Cardiac septum (tissue), 1 donor: ENCODE measurements around the gene PIGA. TPM values are rescaled to one million over a fixed set of nuclear protein-coding genes. Genes with fewer than 3 reads are reported as not detected.

ENCODE experiments used
- DNase-seq: peaks from one replicate; pipeline ENCODE4 v3.0.0-alpha.2; 2020; ENCODE audit warnings: low spot score
- intact Hi-C: fragments of 100-400 bp; cut with DNase I; formaldehyde crosslinking; loops from one replicate; pipeline ENCODE4 v1.14.0; 2022
- long read RNA-seq: library from polyadenylated mRNA; unstranded; transcript quantifications from one replicate; pipeline ENCODE4 v2.0.0, GENCODE V29; 2021
- total RNA-seq: library from RNA; stranded (reverse); fragmentation: NEBNext Ultra II Directional; extraction: Animal tissue kit (Norgen Biotek cat#: 25700); gene quantifications from one replicate; pipeline ENCODE4 v1.2.1, GENCODE V29; 2021
- donor health status: DM: no; HTN: no; CAD: no.

The PIGA gene, protein sequence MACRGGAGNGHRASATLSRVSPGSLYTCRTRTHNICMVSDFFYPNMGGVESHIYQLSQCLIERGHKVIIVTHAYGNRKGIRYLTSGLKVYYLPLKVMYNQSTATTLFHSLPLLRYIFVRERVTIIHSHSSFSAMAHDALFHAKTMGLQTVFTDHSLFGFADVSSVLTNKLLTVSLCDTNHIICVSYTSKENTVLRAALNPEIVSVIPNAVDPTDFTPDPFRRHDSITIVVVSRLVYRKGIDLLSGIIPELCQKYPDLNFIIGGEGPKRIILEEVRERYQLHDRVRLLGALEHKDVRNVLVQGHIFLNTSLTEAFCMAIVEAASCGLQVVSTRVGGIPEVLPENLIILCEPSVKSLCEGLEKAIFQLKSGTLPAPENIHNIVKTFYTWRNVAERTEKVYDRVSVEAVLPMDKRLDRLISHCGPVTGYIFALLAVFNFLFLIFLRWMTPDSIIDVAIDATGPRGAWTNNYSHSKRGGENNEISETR
- total RNA-seq: 6.8 TPM
- long read RNA-seq, partial matches to known transcripts: 1 of 4 reads
- long read RNA-seq, other reads (novel, unspliced or antisense): 0 of 4 reads

DNA sequence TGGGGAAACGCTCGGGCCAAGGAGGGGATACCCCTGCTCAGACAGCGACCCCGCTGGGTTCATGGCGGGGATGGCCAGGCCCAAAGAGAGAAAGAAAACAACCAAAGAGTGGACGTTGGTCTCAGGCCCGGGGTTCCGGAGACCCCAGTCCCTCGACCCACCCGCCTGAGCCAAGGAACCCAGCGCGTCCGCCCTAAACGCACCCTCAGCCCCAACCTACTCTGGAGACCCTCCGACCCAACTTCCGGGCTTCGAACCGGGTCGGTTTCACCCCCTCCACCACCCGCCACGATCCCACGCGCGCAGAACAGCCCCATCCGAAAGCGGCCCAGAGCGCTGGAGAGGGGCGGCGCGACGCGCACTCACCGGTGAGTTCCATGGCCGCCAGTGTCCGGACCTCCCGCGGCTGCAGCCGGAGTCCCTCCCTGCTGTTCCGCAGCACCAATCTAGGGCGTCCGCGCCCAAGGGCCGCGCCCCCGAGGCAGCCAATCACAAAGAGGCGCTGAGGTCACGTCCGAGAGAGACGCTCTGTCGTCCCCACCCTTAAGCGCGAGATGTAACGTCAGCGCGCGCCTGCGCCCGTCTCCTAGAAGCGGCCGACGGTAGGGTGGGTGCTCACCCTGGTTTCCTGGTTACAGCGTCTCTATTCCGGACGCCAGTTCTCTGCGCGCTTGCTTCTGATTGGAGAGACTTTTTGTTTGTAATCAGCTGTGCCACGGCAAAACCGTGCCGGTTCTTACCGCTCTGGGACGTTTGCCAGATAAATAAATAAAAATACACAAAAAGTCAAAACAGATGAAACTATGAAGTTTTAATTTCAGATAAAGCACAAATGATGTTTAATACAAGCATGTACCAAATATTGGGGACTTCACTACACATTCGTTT lies at the start of gene PIGA:
Gene PIGA, minus strand, starts transcription at position 389 of the 888 bp plus-strand sequence. CDS start 3,593 bp downstream, outside the sequence.
- intact Hi-C loops: loop anchor here (5.0 kb wide), 1 partner anchor 33 kb away; no protein-coding TSS in a partner anchor
- peak; percentile 97 for DNase-seq

DNA sequence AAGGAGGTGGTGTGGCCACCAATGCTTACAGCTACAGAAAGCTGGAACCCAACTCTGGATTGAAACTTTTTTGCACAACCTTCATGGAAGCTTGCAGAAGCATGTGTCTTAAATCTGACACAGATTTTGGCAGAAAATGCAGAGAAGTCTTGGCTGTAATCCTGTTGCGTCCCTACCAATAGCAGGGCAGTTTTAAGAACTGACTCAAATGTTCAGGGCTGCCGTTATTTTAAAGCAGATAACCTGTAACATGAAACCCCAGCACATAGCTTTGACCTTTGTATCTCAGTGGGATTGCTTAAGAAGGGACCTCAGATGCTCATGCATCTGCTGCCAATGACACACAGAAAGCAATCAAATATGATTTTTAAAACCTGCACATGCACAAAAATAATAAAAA lies 49.0 kb upstream of the PIGA start, which contains the start of gene VEGFD:
Gene VEGFD, minus strand, starts transcription at position 110 of the 400 bp plus-strand sequence. CDS start 467 bp downstream, outside the sequence.
- no peak for DNase-seq
- intact Hi-C loops: no loop called here

DNA sequence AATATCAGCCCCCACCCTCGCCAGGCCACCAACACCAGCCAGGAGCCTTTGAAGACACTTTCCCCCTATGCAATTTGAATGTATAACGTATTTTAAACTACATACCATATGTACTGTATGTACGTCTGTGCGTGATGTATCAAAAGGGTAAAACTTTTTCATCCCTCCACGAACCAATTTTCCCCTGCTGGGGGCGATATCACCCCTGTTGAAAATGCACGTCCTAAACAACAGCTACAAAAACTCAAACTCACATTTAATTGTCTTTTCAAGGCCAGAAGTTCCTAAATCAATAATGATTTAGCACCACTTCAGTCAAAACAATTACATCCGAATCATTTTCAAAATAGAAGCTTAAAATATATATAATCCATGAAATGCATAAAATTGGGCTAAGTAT lies 47.5 kb upstream of the PIGA start:
- intact Hi-C loops: no loop called here

DNA sequence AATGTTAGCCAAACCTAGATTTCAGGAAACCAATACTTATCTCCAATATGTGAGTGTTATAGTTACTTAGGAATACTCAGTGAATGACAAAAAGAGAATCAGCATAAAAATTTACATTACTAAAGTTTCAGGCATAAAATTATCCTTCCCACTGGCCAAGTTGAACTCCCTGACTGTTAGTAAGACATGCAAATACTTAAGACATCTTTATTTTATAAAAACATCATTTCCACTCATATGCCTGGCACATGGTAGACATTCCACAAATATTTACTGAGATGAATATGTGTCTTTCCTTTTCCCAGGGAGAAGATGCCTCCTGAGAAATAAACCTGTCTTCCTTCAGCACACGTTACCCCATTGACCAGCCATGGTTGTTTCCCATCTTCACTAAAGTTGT lies 41.6 kb upstream of the PIGA start:
- DNase-seq: no peak
- intact Hi-C loops: no loop called here

More for the DNA sequence above, 47.5 kb upstream of the PIGA start:
- DNase-seq: no peak

DNA sequence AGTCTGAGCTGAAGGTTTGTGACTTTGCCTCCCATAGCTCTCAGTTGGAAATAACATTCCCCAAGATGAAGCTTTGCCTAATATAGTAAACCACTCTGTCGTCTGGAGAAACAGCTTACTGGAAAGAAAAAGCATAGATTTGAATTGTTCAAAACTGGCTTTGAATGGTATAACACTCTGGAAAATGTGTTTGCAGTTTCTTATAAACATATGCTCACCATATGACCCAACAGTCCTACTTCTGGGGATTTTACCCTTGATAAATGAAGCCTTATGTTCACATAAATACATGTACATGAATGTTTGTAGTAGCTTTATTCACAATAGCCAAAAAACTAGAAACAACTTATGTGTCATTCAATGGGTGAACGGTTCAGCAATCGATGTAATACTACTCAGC lies 38.7 kb upstream of the PIGA start:
- DNase-seq: no peak
- intact Hi-C loops: no loop called here

DNA sequence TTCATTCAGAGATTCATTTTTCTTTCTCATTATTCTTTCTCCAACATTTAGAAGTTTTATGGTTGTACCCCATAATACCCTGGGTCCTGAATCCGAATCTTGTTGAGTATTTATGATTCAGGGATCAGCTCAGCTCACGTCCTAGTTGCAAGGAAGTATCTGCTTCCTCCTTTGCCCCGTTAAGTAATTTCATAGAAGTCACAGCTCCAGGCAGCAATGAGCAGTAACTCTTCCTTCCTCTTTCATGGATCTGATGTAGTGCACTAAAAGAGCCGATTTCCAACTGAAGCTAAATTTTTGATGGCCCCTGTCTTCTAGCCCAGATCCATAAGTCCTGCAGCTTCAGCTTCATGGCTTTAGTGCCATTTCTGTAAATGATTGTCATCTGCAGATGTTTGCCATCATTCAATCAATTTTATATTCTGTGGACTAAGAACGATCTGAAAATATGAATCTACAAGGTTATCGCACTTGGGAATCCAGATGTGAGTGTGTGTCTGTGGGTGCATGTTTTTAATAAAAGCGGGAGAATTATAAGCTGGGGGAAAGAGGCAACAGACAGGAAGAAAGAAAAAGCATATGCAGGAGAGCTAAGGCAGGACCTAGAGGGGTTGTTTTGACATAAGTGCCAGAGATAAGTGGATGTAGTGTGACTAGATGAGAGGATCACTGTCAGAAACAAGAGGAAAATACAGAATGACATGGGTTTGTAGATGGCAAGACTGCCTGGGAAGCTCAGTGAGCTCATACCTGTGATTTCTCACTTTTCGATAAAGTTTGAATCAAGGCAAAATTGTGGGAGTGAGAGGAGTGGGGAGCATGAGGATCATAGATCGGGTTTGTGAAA lies 31.4 kb upstream of the PIGA start:
- intact Hi-C loops: no loop called here
- no peak for DNase-seq

DNA sequence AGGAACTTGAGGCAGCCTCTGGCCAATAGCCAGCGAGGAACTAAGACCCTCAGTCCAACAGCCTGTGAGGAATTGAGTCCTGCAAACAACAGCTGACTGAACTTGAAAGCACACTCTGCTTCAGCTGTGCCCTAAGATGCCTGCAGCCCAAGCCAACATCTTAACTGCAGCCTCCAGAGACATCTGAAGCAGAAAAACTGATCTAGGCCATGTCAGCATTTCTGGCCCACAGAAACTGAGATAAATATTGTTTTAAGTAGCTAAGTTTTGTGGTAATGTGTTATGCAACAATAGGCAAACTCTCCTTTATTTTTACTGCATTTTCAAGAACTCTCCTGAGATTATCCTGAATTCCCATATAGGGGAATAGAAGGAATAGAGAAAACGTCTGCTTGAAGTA lies 24.4 kb upstream of the PIGA start:
- intact Hi-C loops: no loop called here
- no peak for DNase-seq

DNA sequence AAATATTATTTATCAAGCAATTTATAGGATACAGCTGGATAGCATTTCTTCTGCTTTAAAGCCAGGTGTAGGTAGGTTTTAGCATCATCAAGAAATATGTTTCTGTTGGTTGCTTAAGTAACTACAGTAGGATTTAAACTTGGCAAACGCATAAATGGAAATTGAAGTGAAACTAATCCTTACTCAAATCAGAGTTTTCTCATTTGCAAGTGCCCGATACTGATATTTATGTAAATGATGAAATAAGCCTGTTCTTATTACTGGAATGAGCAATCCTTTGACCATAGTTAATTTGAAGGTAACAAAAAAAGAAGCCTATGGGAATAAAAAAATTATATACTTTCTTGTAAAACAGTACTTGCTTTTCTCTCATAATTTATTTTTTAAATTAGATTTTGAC lies 23.2 kb upstream of the PIGA start:
- intact Hi-C loops: no loop called here
- no peak for DNase-seq

DNA sequence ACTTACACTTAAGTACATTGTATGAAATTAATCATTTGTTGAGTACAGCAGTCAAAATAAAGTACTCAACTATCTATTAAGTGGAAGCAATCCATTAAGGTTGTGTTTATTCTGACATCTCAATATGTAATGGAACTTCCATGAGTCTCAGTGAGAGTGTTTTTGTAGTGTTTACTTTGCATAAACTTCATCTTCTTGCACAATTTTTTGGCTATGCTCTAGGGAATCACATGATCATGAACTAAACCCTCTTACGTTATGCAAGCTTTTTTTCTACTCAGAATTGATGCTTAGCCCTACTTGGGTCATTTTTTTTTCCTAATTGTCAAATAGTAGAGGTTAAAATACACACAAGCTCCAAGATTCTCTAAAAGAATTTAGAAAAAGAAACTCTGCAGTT lies 21.1 kb upstream of the PIGA start:
- intact Hi-C loops: no loop called here
- no peak for DNase-seq

DNA sequence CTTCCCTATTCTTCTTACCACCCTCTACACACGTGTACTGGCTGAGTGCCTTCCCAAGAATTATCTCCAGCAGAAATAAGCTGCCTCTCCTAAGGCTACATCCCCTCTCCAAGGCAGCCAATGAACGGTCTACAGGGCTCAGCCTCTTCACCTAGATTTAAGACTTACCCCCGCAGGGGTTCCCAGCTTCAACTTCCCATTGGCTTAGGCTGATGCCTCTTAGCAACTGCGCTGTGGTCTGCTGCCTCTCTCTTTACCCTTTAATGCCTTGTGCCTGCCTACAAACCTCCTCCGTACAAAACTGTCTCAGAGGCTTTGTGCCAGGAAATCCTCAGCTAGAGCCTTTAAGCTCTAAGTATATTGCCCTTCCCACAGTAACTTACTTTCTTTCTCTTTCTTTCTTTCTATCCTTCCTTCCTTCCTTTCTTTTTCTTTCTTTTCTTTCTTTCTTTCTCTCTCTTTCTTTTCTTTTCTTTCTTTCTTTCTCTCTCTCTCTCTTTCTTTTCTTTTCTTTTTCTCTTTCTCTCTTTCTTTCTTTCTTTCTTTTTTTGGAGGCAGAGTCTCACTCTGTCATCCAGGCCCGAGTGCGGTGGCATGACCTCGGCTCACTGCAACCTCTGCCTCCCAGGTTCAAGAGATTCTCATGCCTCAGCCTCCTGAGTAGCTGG lies 15.1 kb upstream of the PIGA start:
- no peak for DNase-seq
- intact Hi-C loops: loop anchor here (2.0 kb wide), 1 partner anchor 118 kb away; no protein-coding TSS in a partner anchor

DNA sequence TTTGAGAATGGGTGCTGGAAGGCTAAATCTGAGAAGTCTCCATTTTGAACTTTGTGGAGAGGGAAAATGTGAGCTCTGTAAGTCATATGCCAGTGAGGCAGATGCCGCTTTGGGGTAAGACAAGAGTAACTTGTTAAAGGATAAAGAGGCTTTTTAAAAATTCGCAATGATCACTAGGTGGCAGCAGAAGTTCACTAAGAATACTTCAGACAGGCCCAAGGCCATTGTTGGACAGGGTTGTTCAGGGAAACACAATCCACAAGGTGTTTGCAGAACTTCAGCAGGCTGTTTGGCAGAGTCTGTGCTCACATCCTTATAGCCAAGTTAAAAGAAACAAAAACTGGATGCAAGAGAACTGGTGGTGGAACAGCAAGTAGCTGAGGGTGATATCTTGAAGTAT lies 13.7 kb upstream of the PIGA start:
- intact Hi-C loops: loop anchor here (10.0 kb wide), 1 partner anchor 216 kb away; no protein-coding TSS in a partner anchor
- DNase-seq: no peak

DNA sequence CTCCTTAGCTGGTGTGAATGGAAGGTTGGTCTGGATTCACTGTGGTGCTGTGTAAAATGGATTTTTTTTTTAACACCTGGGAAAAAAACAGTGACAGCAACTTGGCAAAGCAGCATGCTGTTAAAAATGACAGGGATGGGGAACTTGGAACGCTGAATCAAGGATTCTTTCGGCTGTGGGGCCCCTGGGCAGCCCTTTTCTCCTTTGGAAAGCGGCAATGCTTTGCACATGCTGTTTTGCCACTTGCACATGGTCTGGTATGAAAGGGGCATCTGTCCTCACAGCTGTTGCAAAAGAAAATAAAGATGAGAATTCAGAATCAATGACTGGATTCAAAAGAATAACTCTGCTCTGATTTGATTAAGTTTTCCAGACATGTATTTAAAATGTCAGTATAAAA lies 10.7 kb upstream of the PIGA start:
- intact Hi-C loops: loop anchor here (10.0 kb wide), 1 partner anchor 219 kb away; no protein-coding TSS in a partner anchor

DNA sequence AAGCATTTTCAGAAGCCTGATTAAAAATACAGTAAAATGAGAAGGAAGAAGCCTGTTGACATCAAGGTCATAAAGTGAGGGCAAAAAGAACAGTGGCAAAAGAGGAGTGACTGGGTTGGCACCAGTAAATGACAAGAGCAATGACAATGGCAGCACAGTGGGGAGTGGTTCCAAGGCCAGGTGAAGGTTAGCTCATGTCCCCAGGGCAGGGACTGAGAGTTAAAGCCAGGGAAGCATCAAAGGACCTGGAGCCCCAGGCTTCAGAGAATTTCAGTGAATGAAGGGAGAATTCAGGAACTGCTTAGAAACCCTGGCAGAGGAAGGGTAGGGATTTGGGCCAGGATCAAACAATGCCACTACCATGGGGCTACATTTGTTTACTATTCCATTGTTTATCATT lies 8.8 kb upstream of the PIGA start:
- intact Hi-C loops: loop anchor here (10.0 kb wide), 1 partner anchor 221 kb away; no protein-coding TSS in a partner anchor
- DNase-seq: no peak

More for the DNA sequence above, 10.7 kb upstream of the PIGA start:
- DNase-seq: no peak

DNA sequence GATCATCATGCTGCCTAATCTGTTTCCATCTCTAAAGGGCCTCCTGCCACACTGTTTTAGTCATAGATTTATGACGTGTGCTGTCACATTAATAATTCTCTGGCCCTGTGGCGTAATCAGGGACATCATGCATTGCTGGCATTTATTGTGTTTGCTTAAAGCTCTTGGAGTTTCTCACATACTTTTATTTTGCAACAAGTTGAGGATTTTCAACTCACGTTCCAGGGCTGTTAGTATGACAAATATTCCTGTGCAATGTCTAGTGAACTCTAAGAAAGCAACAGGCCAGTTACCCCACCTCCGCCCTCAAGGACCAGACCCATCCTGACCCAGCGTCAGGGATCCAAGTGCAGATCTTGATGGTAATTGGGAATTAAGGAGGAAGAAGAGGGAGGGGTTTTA lies 7.8 kb upstream of the PIGA start:
- DNase-seq: no peak
- intact Hi-C loops: loop anchor here (10.0 kb wide), 1 partner anchor 222 kb away; no protein-coding TSS in a partner anchor

DNA sequence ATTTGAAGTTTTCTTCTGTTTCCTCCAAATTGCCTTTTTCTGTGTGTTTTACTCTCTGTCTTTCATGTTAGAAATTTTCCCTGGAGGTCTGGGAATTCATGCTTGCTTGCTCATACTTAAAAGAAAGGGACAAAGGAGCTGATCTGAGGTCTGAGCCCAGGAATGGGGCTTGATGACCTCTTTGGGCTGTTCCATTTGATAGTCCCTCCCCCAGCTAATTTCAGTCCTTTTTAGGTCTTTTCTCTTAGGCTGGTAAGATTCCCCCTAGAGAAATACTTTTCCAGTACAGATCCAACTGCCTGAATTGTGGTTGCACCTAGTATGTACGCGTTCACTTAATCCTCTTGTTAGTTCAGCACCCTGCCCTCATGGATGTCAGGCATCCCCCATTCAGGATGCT lies 5.5 kb upstream of the PIGA start:
- DNase-seq: no peak
- intact Hi-C loops: loop anchor here (10.0 kb wide), 1 partner anchor 224 kb away; no protein-coding TSS in a partner anchor

DNA sequence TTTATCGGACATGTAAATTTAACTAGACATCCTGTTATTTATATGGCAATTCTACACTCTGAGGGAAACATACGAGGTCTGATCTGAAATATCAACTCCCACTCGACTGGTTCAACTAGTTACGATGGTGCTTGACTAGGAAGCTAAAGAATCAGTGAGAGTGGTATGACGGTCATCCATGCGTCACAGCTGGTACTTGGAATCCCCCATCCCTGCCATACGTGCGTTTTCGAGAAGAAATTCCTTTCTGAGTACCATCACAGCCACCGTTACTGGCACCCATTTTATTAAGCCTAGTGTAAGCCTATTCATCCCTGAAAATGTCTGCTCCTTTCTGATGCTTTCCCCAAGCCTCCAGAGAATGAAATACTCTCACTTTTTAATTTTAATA lies 695 bp upstream of the PIGA start:
- no peak for DNase-seq
- intact Hi-C loops: loop anchor here (5.0 kb wide), 1 partner anchor 34 kb away; no protein-coding TSS in a partner anchor

DNA sequence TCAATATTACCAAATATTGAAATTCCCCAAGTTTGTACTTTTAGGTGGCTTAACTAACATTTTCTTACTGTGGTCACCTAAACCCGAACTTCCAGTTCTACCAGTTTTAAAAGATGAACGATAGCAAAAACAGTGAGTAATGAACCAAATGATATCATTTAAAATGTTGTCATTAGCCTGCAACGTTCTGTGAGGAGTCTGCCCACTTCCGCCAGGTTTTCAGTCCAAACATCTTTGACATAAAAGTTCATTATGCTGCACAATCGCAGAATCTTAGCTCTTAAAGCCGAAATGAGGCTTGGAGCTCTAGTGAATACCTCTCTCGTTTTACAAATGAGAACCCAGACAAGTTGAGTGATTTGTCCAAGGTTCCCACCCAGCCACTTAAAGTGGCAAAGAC lies 762 bp downstream of the PIGA start:
- intact Hi-C loops: no loop called here

DNA sequence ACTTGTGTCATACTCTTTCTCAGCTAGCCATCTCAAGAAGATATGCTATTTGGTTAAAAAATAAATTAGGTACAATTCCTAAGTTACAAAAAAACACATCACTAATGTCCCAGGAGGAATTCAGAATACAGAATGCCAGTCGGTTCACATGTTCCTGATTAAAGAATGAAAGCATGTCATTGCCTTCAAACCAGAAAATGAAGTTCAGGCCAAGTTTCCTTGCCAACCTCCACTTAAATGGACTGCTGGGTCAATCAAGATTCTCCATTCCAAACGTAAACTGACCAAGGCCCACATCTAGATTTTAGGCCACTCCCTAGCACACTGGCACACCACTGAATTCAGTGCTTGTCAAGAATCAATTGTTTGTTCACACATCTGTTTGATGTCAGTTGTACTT lies 6.5 kb downstream of the PIGA start:
- DNase-seq: no peak
- intact Hi-C loops: no loop called here

More for the DNA sequence above, 762 bp downstream of the PIGA start:
- DNase-seq: no peak
